Astrocyte of the cerebellum (primary cell): ENCODE results near the gene WIPI1.
A peak's percentile ranks its signal among the peaks of the same experiment; 100 is the strongest.

ENCODE experiments used
- DNase-seq: peaks from one replicate; pipeline ENCODE4 v3.0.0-alpha.2; 2011; ENCODE audit warnings: low read depth
- H3K4me3 ChIP-seq: 2 replicates; pipeline ENCODE4 v1.5.1; 2011; ENCODE audit warnings: mild to moderate bottlenecking, low read depth, low read length, moderate library complexity
- CTCF ChIP-seq: IDR thresholded peaks from 2 replicates; pipeline ENCODE4 v1.5.1; 2012; ENCODE audit warnings: low read length, low read depth, moderate library complexity, mild to moderate bottlenecking; ENCODE audit errors: missing control alignments
- in situ Hi-C: cut with HindIII; loops from 2 replicates; pipeline ENCODE4 v1.10.0; 2017; ENCODE audit warnings: low sequenced_read_pairs

WIPI1 gene

GRCh38 chr17:68433911-68434508 lies 23.3 kb downstream of the WIPI1 start:
- DNase-seq = no peak
- in situ Hi-C loops = loop anchor here (25.0 kb wide), 1 partner anchor 172 kb away; no protein-coding TSS in a partner anchor
- no peak for TF ChIP-seq CTCF
- H3K4me3 ChIP-seq = no peak overlapping the region

DNA sequence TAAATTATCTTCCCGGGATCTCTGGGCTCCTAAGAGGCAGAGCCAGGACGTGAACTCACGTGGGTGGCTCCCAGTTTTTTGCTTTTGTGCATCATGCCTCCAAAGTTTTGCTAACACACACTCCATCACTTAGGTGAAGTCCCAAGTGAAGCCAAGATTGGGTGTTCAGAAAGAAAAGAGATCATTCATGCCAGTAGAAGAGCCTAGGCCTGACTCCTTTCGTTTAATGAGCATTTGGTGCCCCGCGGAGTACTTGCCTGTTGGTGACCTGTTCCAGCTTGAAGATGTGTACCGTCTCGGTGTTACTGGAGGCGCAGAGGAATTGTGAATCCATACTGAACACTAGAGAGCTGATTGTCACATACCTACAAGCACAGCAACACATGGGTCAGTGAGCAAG lies 24.1 kb downstream of the WIPI1 start:
- no peak for DNase-seq
- no peak for TF ChIP-seq CTCF
- no peak overlapping the region for H3K4me3 ChIP-seq
- in situ Hi-C loops = loop anchor here (25.0 kb wide), 1 partner anchor 171 kb away; no protein-coding TSS in a partner anchor

- no peak overlapping the region for H3K4me3 ChIP-seq
- in situ Hi-C loops = loop anchor here (25.0 kb wide), 1 partner anchor 170 kb away; no protein-coding TSS in a partner anchor
- no peak for DNase-seq
- no peak for TF ChIP-seq CTCF
Observed at GRCh38 chr17:68432086-68432864, 25.0 kb downstream of the WIPI1 start.

DNA sequence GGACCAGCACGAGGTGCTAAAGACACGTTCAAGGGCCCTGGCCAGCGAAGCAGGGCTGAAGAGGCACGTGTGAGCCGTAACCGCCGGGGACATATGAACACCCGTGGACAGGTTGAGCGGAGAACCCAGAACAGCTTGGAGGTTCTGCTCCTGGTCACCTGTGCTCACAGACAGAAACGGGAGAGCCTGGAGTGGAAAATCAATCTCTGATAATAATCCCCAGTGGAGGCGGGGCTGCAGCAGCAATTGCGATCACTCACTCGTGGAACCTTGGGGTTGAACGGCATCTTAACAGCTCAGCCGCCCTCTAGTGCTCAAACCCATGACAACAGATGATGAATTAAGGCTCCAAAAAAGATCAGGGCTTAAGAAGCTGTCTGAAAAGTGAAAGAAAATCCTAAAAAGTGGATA lies 25.6 kb downstream of the WIPI1 start:
- in situ Hi-C loops = loop anchor here (25.0 kb wide), 1 partner anchor 169 kb away; no protein-coding TSS in a partner anchor
- no peak overlapping the region for H3K4me3 ChIP-seq
- peak; percentile 15 for DNase-seq
- peak; percentile 45 for TF ChIP-seq CTCF

DNA sequence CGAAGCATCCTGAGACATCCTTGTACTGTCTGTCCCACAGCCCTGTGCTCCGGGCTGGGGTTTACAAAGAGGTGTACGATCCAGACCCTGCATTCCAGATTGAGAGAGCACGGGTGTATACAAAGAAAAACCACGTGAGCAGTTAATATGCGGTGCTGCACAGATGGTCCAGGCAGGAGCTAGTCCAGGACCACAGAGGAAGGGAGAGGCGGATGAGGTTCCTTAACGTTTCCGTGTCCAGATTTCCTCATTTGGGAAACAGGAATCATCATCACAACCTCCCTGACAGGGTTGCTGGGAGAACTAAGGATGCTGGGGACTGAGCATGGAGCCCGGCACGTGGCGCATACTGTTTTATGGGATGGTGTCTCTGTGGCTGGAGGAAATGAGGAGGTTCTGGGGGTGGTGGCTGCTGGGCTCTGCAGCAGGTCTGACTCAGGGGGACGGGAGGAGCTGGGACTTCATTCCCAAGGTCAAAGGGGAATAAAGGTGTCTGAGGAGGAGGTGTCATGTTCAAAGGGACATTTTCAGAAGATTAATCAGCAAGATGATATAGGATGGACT lies 26.2 kb downstream of the WIPI1 start:
- H3K4me3 ChIP-seq = no peak overlapping the region
- TF ChIP-seq CTCF = no peak
- in situ Hi-C loops = loop anchor here (25.0 kb wide), 1 partner anchor 169 kb away; no protein-coding TSS in a partner anchor
- no peak for DNase-seq

- no peak for DNase-seq
- no peak overlapping the region for H3K4me3 ChIP-seq
- in situ Hi-C loops = loop anchor here (25.0 kb wide), 1 partner anchor 168 kb away; no protein-coding TSS in a partner anchor
- TF ChIP-seq CTCF = no peak
Observed at GRCh38 chr17:68429881-68430280, 27.4 kb downstream of the WIPI1 start.
